ENCODE results near the gene HPCAL1. TPM values are rescaled to one million over a fixed set of nuclear protein-coding genes. Genes with fewer than 3 reads are reported as not detected.

Gene HPCAL1
- total and polyA plus RNA-seq, 2 of the 8 experiments (the other 6 are each of a cell fraction or from before 2014, with no cell fraction given) = 5.8 to 8.6 TPM

DNA sequence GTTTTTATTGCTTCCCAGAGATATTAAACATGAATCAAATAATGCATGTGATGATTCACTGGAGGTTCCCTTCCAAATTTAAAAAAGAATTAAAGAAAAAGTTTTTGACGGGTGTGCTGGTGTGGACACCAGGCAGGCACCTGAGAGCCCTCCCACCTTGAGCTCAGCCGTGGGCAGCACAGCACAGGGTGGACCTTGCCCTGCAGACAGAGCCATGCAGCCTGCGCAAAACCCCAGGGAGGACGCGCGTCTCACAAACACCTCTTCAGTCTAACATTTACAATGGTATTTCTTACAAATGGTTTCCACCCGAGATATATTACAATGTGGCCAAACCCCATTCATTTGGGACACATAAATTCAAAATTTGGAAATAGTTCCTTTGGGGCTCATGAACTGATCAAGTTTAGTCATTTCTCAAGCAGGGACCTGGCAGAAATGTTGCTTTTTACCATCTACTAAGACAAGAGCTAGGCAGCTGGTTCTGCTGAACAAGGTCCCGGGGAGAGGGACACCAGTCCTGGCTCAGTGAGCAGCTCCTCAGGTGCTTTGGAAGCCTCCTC lies 100.0 kb downstream of the HPCAL1 start:
- Histone ChIP-seq H3K14ac (ENCODE audit: insufficient read length) (no peak overlapping the region), H2BK20ac (ENCODE audit: low read length) (no peak overlapping the region), H3K36me3 (ENCODE audit: control insufficient read depth in 2 of 4, insufficient read depth in 4 of 4, low read length in 3 of 4) (no peaks in the 10 kb centered on the region; a peak in 1 of 8 replicates), H3K18ac (ENCODE audit: extremely low read depth, low read length) (no peak overlapping the region), H3K27ac (ENCODE audit: low read depth, low read length) (no peak overlapping the region), H3K27me3 (replicated peaks in 1 of 4; ENCODE audit: control insufficient read depth in 3 of 4, extremely low read depth in 1 of 4, insufficient read depth in 3 of 4, low read length in 3 of 4) (no peaks in the 10 kb centered on the region), H3K79me1 (ENCODE audit: low read depth, low read length) (no peaks in the 10 kb centered on the region; the same call in none of the 2 replicates), H3K79me2 (ENCODE audit: control insufficient read depth in 1 of 2, insufficient read depth in 2 of 2, low read length in 2 of 2) (no peaks in the 10 kb centered on the region), H2AFZ (ENCODE audit: low read length) (no peak overlapping the region), H4K20me1 (replicated peaks in 1 of 2; ENCODE audit: control insufficient read depth in 1 of 2, insufficient read depth in 2 of 2, low read length in 2 of 2) (no peaks in the 10 kb centered on the region), H3K9me3 (ENCODE audit: insufficient read depth in 2 of 2, low read depth in 1 of 2, low read length in 1 of 2) (no peaks in the 10 kb centered on the region), H2BK5ac (ENCODE audit: low read depth, low read length) (no peak overlapping the region), H2BK15ac (ENCODE audit: low read length) (no peak overlapping the region), H3K23ac (ENCODE audit: insufficient read length) (no peak overlapping the region), H3K4ac (replicated peaks; ENCODE audit: insufficient read length, low read depth, low read length) (no peak overlapping the region), H3K4me1 (replicated peaks in 1 of 4; ENCODE audit: control insufficient read depth in 3 of 4, insufficient read depth in 4 of 4, low read length in 3 of 4) (no peaks in the 10 kb centered on the region), H2BK12ac (ENCODE audit: low read depth, low read length) (no peak overlapping the region), H4K5ac (ENCODE audit: insufficient read length, low read depth, low read length) (no peak overlapping the region), H3K56ac (replicated peaks; ENCODE audit: insufficient read length, low read depth, low read length) (no peak overlapping the region), H3K4me3 (ENCODE audit: extremely low read depth in 1 of 4, insufficient read depth in 2 of 4, low read depth in 3 of 4, low read length in 4 of 4) (no peak overlapping the region), H2AK5ac (ENCODE audit: low read depth, low read length) (no peak overlapping the region), H3K4me2 (ENCODE audit: insufficient read depth in 1 of 2, low read depth in 2 of 2, low read length in 2 of 2) (no peak overlapping the region), H2BK120ac (replicated peaks; ENCODE audit: low read depth, low read length) (no peak overlapping the region), H3K23me2 (ENCODE audit: low read depth, low read length) (peaks cover 4% of the 10 kb centered on the region; the same call in 1 of the 2 replicates), H3K9ac (replicated peaks in 1 of 4; ENCODE audit: extremely low read depth in 1 of 4, low read depth in 3 of 4, low read length in 3 of 4) (no peak overlapping the region), H4K91ac (replicated peaks; ENCODE audit: insufficient read length, low read length) (no peak overlapping the region), H4K8ac (ENCODE audit: extremely low read depth, insufficient read depth, low read length) (no peak overlapping the region)
- DNase-seq (ENCODE audit: low read depth in 1 of 2, low spot score in 2 of 2) (no peak), FAIRE-seq (no peak)
- ChIA-PET POLR2A (ENCODE audit: partially characterized antibody) (no interaction called here), CTCF (ENCODE audit: partially characterized antibody) (interaction anchor here (0.7 to 1.4 kb wide), 12 partner anchors 9 to 262 kb away, joined by 3 to 6 read pairs (median 4); no protein-coding TSS in a partner anchor)
- no peak for TF ChIP-seq RAD21 (IDR thresholded peaks at IDR 0.05 in 1 of 2, conservative IDR thresholded peaks at IDR 0.05 in 1 of 2; ENCODE audit: low read depth in 2 of 2, low read length in 2 of 2)
- TF ChIP-seq KDM4A (IDR thresholded peaks at IDR 0.05; ENCODE audit: low read depth, low read length, severe bottlenecking) = no peak
- TF ChIP-seq GTF2F1 (IDR thresholded peaks at IDR 0.05; ENCODE audit: borderline replicate concordance, low read depth, low read length) = no peak
- TF ChIP-seq, protein P1, sequence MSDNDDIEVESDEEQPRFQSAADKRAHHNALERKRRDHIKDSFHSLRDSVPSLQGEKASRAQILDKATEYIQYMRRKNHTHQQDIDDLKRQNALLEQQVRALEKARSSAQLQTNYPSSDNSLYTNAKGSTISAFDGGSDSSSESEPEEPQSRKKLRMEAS (IDR thresholded peaks at IDR 0.05) = no peak
- TF ChIP-seq MAFK (IDR thresholded peaks at IDR 0.05; ENCODE audit: low read depth, low read length) = no peak
- TF ChIP-seq TEAD4 (IDR thresholded peaks at IDR 0.05; ENCODE audit: low read depth, low read length) = no peak
- 95% methylated on average over 8 of the region's 8 CpGs; no CpG with 5 or more reads in 1 of the 2 experiments for WGBS, 2 experiments (ENCODE audit: extremely low coverage in 1 of 2, insufficient coverage in 1 of 2, insufficient read length in 1 of 2, insufficient replicate concordance in 2 of 2, low coverage in 1 of 2, low lambda C conversion rate in 2 of 2, missing lambda C conversion rate in 1 of 2)
